ENCODE data around the gene LRRC37A3. TPM values are rescaled to one million over a fixed set of nuclear protein-coding genes. Genes with fewer than 3 reads are reported as not detected.

LRRC37A3 gene
- total and polyA plus RNA-seq, 2 of the 13 experiments (the other 11 are each of a cell fraction or from before 2014, with no cell fraction given) = 0.62 to 1.1 TPM

DNA sequence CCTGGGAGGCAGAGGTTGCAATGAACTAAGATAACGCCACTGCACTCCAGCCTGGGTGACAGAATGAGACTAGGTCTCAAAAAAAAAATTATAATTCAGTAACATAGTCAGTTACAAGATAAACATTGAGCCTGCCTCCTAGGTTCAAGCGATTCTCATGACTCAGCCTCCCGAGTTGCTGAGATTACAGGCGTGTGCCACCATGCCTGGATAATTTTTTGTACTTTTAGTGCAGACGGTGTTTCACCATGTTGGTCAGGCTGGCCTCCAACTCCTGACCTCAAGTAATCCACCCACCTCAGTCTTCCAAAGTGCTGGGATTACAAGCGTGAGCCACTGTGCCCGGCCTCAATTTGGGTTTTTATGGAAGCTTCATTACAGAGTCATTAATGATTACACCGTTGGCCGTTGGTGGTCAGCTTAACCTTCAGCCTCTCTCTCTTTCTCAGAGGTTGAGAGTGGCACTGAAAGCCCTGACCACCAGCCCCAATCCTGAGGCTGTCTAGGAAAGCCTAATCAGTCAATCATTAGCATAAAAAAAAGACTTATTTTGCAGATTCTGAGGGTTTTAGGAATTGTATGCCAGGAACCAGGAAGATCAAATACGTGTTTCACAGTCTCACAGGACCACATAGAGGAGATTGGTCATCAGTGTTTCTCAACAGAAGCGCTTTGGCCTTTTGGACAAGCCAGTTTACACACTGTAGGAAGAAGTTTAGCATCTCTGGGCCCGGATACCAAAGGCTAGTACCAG lies 1.3 kb upstream of the LRRC37A3 start (continued):
- TF ChIP-seq TOPORS (CRISPR knock-in tag; IDR thresholded peaks at IDR 0.05) = 0 out of 2 replicates have a peak, but pooled peaks have one; percentile 23
- TF ChIP-seq HNRNPUL1 (IDR thresholded peaks at IDR 0.05; ENCODE audit: low read depth, low read length) = no peak
- TF ChIP-seq, protein P1, sequence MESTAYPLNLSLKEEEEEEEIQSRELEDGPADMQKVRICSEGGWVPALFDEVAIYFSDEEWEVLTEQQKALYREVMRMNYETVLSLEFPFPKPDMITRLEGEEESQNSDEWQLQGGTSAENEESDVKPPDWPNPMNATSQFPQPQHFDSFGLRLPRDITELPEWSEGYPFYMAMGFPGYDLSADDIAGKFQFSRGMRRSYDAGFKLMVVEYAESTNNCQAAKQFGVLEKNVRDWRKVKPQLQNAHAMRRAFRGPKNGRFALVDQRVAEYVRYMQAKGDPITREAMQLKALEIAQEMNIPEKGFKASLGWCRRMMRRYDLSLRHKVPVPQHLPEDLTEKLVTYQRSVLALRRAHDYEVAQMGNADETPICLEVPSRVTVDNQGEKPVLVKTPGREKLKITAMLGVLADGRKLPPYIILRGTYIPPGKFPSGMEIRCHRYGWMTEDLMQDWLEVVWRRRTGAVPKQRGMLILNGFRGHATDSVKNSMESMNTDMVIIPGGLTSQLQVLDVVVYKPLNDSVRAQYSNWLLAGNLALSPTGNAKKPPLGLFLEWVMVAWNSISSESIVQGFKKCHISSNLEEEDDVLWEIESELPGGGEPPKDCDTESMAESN (CRISPR knock-in tag; conservative IDR thresholded peaks at IDR 0.05) = no peak
- no peak for TF ChIP-seq PHF20 (CRISPR knock-in tag; IDR thresholded peaks at IDR 0.05)
- 0 out of 2 replicates have a peak, but pooled peaks have one; percentile 18 for TF ChIP-seq ZNF335 (CRISPR knock-in tag; IDR thresholded peaks at IDR 0.05)
- TF ChIP-seq, protein P2, sequence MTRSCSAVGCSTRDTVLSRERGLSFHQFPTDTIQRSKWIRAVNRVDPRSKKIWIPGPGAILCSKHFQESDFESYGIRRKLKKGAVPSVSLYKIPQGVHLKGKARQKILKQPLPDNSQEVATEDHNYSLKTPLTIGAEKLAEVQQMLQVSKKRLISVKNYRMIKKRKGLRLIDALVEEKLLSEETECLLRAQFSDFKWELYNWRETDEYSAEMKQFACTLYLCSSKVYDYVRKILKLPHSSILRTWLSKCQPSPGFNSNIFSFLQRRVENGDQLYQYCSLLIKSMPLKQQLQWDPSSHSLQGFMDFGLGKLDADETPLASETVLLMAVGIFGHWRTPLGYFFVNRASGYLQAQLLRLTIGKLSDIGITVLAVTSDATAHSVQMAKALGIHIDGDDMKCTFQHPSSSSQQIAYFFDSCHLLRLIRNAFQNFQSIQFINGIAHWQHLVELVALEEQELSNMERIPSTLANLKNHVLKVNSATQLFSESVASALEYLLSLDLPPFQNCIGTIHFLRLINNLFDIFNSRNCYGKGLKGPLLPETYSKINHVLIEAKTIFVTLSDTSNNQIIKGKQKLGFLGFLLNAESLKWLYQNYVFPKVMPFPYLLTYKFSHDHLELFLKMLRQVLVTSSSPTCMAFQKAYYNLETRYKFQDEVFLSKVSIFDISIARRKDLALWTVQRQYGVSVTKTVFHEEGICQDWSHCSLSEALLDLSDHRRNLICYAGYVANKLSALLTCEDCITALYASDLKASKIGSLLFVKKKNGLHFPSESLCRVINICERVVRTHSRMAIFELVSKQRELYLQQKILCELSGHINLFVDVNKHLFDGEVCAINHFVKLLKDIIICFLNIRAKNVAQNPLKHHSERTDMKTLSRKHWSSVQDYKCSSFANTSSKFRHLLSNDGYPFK (CRISPR knock-in tag; IDR thresholded peaks at IDR 0.05; ENCODE audit: borderline replicate concordance) = no peak
- TF ChIP-seq ZNF670 (CRISPR knock-in tag; IDR thresholded peaks at IDR 0.05; ENCODE audit: borderline replicate concordance) = 0 out of 2 replicates have a peak, but pooled peaks have one; percentile 39
- TF ChIP-seq, protein P3, sequence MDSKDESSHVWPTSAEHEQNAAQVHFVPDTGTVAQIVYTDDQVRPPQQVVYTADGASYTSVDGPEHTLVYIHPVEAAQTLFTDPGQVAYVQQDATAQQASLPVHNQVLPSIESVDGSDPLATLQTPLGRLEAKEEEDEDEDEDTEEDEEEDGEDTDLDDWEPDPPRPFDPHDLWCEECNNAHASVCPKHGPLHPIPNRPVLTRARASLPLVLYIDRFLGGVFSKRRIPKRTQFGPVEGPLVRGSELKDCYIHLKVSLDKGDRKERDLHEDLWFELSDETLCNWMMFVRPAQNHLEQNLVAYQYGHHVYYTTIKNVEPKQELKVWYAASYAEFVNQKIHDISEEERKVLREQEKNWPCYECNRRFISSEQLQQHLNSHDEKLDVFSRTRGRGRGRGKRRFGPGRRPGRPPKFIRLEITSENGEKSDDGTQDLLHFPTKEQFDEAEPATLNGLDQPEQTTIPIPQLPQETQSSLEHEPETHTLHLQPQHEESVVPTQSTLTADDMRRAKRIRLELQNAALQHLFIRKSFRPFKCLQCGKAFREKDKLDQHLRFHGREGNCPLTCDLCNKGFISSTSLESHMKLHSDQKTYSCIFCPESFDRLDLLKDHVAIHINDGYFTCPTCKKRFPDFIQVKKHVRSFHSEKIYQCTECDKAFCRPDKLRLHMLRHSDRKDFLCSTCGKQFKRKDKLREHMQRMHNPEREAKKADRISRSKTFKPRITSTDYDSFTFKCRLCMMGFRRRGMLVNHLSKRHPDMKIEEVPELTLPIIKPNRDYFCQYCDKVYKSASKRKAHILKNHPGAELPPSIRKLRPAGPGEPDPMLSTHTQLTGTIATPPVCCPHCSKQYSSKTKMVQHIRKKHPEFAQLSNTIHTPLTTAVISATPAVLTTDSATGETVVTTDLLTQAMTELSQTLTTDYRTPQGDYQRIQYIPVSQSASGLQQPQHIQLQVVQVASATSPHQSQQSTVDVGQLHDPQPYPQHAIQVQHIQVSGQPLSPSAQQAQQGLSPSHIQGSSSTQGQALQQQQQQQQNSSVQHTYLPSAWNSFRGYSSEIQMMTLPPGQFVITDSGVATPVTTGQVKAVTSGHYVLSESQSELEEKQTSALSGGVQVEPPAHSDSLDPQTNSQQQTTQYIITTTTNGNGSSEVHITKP (CRISPR knock-in tag; IDR thresholded peaks at IDR 0.05; ENCODE audit: low read depth) = no peak
- peak; percentile 82 for TF ChIP-seq ZNF317 (CRISPR knock-in tag; IDR thresholded peaks at IDR 0.05)
- TF ChIP-seq ZNF878 (CRISPR knock-in tag; IDR thresholded peaks at IDR 0.05) = 0 out of 2 replicates have a peak, but pooled peaks have one; percentile 41
- no peak for TF ChIP-seq ZNF619 (CRISPR knock-in tag; IDR thresholded peaks at IDR 0.05)
- no peak for TF ChIP-seq LCORL (IDR thresholded peaks at IDR 0.05)
- peak; percentile 50; the same call in 1 of the 2 replicates for TF ChIP-seq LCORL (CRISPR knock-in tag; IDR thresholded peaks at IDR 0.05)
- 0 out of 2 replicates have a peak, but pooled peaks have one; percentile 62 for TF ChIP-seq ZNF431 (CRISPR knock-in tag; IDR thresholded peaks at IDR 0.05; ENCODE audit: borderline replicate concordance, low read depth)
- 0 out of 2 replicates have a peak, but pooled peaks have one; percentile 7 for TF ChIP-seq ZNF615 (CRISPR knock-in tag; IDR thresholded peaks at IDR 0.05; ENCODE audit: borderline replicate concordance)
- TF ChIP-seq NR2C2 (CRISPR knock-in tag; IDR thresholded peaks at IDR 0.05; ENCODE audit: borderline replicate concordance) = 0 out of 2 replicates have a peak, but pooled peaks have one; percentile 28
- TF ChIP-seq, protein P4, sequence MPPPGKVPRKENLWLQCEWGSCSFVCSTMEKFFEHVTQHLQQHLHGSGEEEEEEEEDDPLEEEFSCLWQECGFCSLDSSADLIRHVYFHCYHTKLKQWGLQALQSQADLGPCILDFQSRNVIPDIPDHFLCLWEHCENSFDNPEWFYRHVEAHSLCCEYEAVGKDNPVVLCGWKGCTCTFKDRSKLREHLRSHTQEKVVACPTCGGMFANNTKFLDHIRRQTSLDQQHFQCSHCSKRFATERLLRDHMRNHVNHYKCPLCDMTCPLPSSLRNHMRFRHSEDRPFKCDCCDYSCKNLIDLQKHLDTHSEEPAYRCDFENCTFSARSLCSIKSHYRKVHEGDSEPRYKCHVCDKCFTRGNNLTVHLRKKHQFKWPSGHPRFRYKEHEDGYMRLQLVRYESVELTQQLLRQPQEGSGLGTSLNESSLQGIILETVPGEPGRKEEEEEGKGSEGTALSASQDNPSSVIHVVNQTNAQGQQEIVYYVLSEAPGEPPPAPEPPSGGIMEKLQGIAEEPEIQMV (CRISPR knock-in tag; IDR thresholded peaks at IDR 0.05; ENCODE audit: low read depth) = peak; percentile 43; the same call in 1 of the 2 replicates
- TF ChIP-seq NONO (IDR thresholded peaks at IDR 0.05) = no peak
- no peak for TF ChIP-seq NONO (CRISPR knock-in tag; conservative IDR thresholded peaks at IDR 0.05)

Measured in HepG2 (cell line).